ENCODE measurements around the gene ERN1. TPM values are rescaled to one million over a fixed set of nuclear protein-coding genes. Genes with fewer than 3 reads are reported as not detected.
A peak's percentile ranks its signal among the peaks of the same experiment; 100 is the strongest.
"Not testable (repeated sequence)": the region's sequence is repeated elsewhere in the genome, so short reads cannot be mapped to it uniquely, and the experiment has no call there.

The ERN1 gene
- total and polyA plus RNA-seq, 2 of the 13 experiments (the other 11 are each of a cell fraction or from before 2014, with no cell fraction given): 6.0 to 12.7 TPM

GRCh38 chr17:64179024-64179423, 49.1 kb upstream of the ERN1 start:
- H2AFZ ChIP-seq (ENCODE audit: low read length); H3K9ac ChIP-seq (ENCODE audit: insufficient read depth, low read depth, low read length); DNase-seq (ENCODE audit: low spot score); FAIRE-seq; H3K9me3 ChIP-seq (ENCODE audit: low read length); H3K79me2 ChIP-seq (ENCODE audit: insufficient read depth, low read length); H4K20me1 ChIP-seq (ENCODE audit: insufficient read depth, low read length); H3K4me3 ChIP-seq (replicated peaks in 1 of 3; ENCODE audit: insufficient read depth in 1 of 3, low read depth in 2 of 3, low read length in 3 of 3); CTCF ChIA-PET (ENCODE audit: low intra/inter-chr PET ratio, low total read pairs); ATAC-seq; in situ Hi-C loops (cut with HindIII; ENCODE audit: extremely low pct_ligation_motif_present, low pct_unique_long_range_greater_than_20kb); H3K4me2 ChIP-seq (ENCODE audit: low read depth, low read length); H3K27me3 ChIP-seq (ENCODE audit: control insufficient read depth in 1 of 2, insufficient read depth in 2 of 2, low read length in 2 of 2); BruUV-seq (replicated peaks): not testable (repeated sequence)
- 56% methylated on average over 3 of the region's 4 CpGs for WGBS (ENCODE audit: low lambda C conversion rate)
- intact Hi-C loops (cut with micrococcal nuclease; ENCODE audit: unreplicated experiment): loop anchor here (2.0 kb wide), 1 partner anchor 22 kb away; no protein-coding TSS in a partner anchor
- POLR2A ChIA-PET: interaction anchor here (1.9 to 5.2 kb wide), 5 partner anchors 14 to 38 kb away, joined by 4 to 39 read pairs (median 21); no protein-coding TSS in a partner anchor
- Histone ChIP-seq H3K36me3 (replicated peaks in 1 of 2; ENCODE audit: control insufficient read depth in 1 of 2, insufficient read depth in 2 of 2, low read length in 2 of 2) (peaks cover 7 to 26% of the 10 kb centered on the region in 2 experiments), H3K27ac (ENCODE audit: extremely low read length, insufficient read depth, low read length) (peak overlapping the region; percentile 35), H3K4me1 (ENCODE audit: insufficient read depth, low read length) (peaks cover 45% of the 10 kb centered on the region)
- TF ChIP-seq NFYB (CRISPR knock-in tag; IDR thresholded peaks at IDR 0.05) (0 out of 2 replicates have a peak, but pooled peaks have one; percentile 9), NFKB2 (CRISPR knock-in tag; IDR thresholded peaks at IDR 0.05; ENCODE audit: borderline replicate concordance) (peak; percentile 11; the same call in 1 of the 2 replicates), MAFK (conservative IDR thresholded peaks at IDR 0.05 in 1 of 2, IDR thresholded peaks at IDR 0.05 in 1 of 2; ENCODE audit: low read length in 2 of 2) (peak in 1 of 2 experiments; percentile 56; a peak in 2 of 4 replicates), NFYC (CRISPR knock-in tag; IDR thresholded peaks at IDR 0.05) (peak; percentile 29; the same call in 1 of the 2 replicates), MAFF (IDR thresholded peaks at IDR 0.05; ENCODE audit: low read depth, low read length) (peak; percentile 40; the same call in 1 of the 2 replicates)

GRCh38 chr17:64178011-64178825, 48.3 kb upstream of the ERN1 start:
- FAIRE-seq: peak; percentile 100
- ATAC-seq: peak; percentile 97
- no peak; the same call in 1 of the 2 replicates for TF ChIP-seq MYNN (CRISPR knock-in tag; IDR thresholded peaks at IDR 0.05; ENCODE audit: low read depth)
- no peak for TF ChIP-seq ZSCAN22 (CRISPR knock-in tag; IDR thresholded peaks at IDR 0.05)
- TF ChIP-seq ZNF878 (CRISPR knock-in tag; IDR thresholded peaks at IDR 0.05): 0 out of 2 replicates have a peak, but pooled peaks have one; percentile 53
- no peak; the same call in 1 of the 2 replicates for TF ChIP-seq BCL3 (CRISPR knock-in tag; IDR thresholded peaks at IDR 0.05)
- TF ChIP-seq SCMH1 (CRISPR knock-in tag; IDR thresholded peaks at IDR 0.05; ENCODE audit: borderline replicate concordance): no peak
- TF ChIP-seq NR2C2 (CRISPR knock-in tag; IDR thresholded peaks at IDR 0.05; ENCODE audit: borderline replicate concordance): peak; percentile 63
- TF ChIP-seq SMAD1 (CRISPR knock-in tag; IDR thresholded peaks at IDR 0.05; ENCODE audit: borderline replicate concordance, low read depth): peak; percentile 23; the same call in 1 of the 2 replicates
- TF ChIP-seq ARNTL (CRISPR knock-in tag; IDR thresholded peaks at IDR 0.05): peak; percentile 44; the same call in 1 of the 2 replicates

More at GRCh38 chr17:64178011-64178825, 48.3 kb upstream of the ERN1 start:
- peak; percentile 90 for DNase-seq (ENCODE audit: low spot score)
- H3K9me3 ChIP-seq (ENCODE audit: low read length): no peaks in the 10 kb centered on the region
- no peaks in the 10 kb centered on the region for H3K27me3 ChIP-seq (ENCODE audit: control insufficient read depth in 1 of 2, insufficient read depth in 2 of 2, low read length in 2 of 2)
- in situ Hi-C loops (cut with HindIII; ENCODE audit: extremely low pct_ligation_motif_present, low pct_unique_long_range_greater_than_20kb): no loop called here
- CTCF ChIA-PET (ENCODE audit: low intra/inter-chr PET ratio, low total read pairs): interaction anchor here (1.3 kb wide), 1 partner anchor 9 kb away, joined by 3 read pairs; no protein-coding TSS in a partner anchor
- POLR2A ChIA-PET: interaction anchor here (0.5 to 5.2 kb wide), 8 partner anchors 13 to 335 kb away, joined by 3 to 39 read pairs (median 10); no protein-coding TSS in a partner anchor
- 0 out of 2 replicates have a peak overlapping the region, but pooled peaks have one; percentile 0 for H3K9ac ChIP-seq (ENCODE audit: insufficient read depth, low read depth, low read length)
- H3K36me3 ChIP-seq (replicated peaks in 1 of 2; ENCODE audit: control insufficient read depth in 1 of 2, insufficient read depth in 2 of 2, low read length in 2 of 2): peaks cover 10 to 26% of the 10 kb centered on the region in 2 experiments
- H3K4me1 ChIP-seq (ENCODE audit: insufficient read depth, low read length): peaks cover 45% of the 10 kb centered on the region
- no TSS peak for BruUV-seq (replicated peaks)
- no peak overlapping the region for H2AFZ ChIP-seq (ENCODE audit: low read length)
- intact Hi-C loops (cut with micrococcal nuclease; ENCODE audit: unreplicated experiment): loop anchor here (2.0 kb wide), 1 partner anchor 21 kb away; no protein-coding TSS in a partner anchor
- H3K27ac ChIP-seq (ENCODE audit: extremely low read length, insufficient read depth, low read length): peak overlapping the region; percentile 35
- no peaks in the 10 kb centered on the region for H4K20me1 ChIP-seq (ENCODE audit: insufficient read depth, low read length)
- WGBS (ENCODE audit: low lambda C conversion rate): 32% methylated on average over 9 of the region's 9 CpGs
- H3K4me2 ChIP-seq (ENCODE audit: low read depth, low read length): peak overlapping the region; percentile 44
- no peaks in the 10 kb centered on the region for H3K79me2 ChIP-seq (ENCODE audit: insufficient read depth, low read length)
- H3K4me3 ChIP-seq (replicated peaks in 1 of 3; ENCODE audit: insufficient read depth in 1 of 3, low read depth in 2 of 3, low read length in 3 of 3): no peak overlapping the region; a peak in 1 of 6 replicates

Data from HepG2 (cell line).